Skeletal muscle tissue (tissue), 4 donors: ENCODE results near the gene C11orf24. TPM values are rescaled to one million over a fixed set of nuclear protein-coding genes. Genes with fewer than 3 reads are reported as not detected.
A peak's percentile ranks its signal among the peaks of the same experiment; 100 is the strongest.

Experiments used
- H3K27ac ChIP-seq: one replicate; pipeline ENCODE4 v1.7.0; 2013; ENCODE audit warnings: mild to moderate bottlenecking, low read depth, low read length, inconsistent platforms
- H3K27me3 ChIP-seq, 3 donors: one replicate each; pipeline ENCODE4 v1.7.0; 2013; ENCODE audit warnings: low read length in 3 of 3; ENCODE audit not compliant: control insufficient read depth in 3 of 3, insufficient read depth in 3 of 3
- H3K36me3 ChIP-seq, 3 donors: one replicate each; pipeline ENCODE4 v1.7.0; 2013; ENCODE audit warnings: low read length in 3 of 3; ENCODE audit not compliant: control insufficient read depth in 3 of 3, insufficient read depth in 3 of 3
- H3K4me1 ChIP-seq, 3 donors: one replicate each; pipeline ENCODE4 v1.7.0; 2013; ENCODE audit warnings: low read length in 3 of 3, mild to moderate bottlenecking in 3 of 3; ENCODE audit not compliant: control insufficient read depth in 3 of 3, insufficient read depth in 3 of 3
- H3K4me3 ChIP-seq, 3 donors: one replicate each; pipeline ENCODE4 v1.7.0; 2013; ENCODE audit warnings: low read length in 3 of 3
- H3K9ac ChIP-seq, 3 donors: one replicate each; pipeline ENCODE4 v1.7.0; 2013; ENCODE audit warnings: low read length in 3 of 3, mild to moderate bottlenecking in 3 of 3, moderate library complexity in 2 of 3, low read depth in 1 of 3
- H3K9me3 ChIP-seq, 3 donors: one replicate each; pipeline ENCODE4 v1.7.0; 2013; ENCODE audit warnings: low read length in 3 of 3; ENCODE audit not compliant: control insufficient read depth in 3 of 3
- total RNA-seq: library from RNA; depleted of rRNA; stranded (reverse); fragments of >200 nt; gene quantifications from one replicate; pipeline ENCODE4 v1.2.3, GENCODE V29; 2014
- donor health status: Osteomylitis.

C11orf24 gene
- total RNA-seq, 1 donor from 2014 or later, result 12.0 TPM

DNA sequence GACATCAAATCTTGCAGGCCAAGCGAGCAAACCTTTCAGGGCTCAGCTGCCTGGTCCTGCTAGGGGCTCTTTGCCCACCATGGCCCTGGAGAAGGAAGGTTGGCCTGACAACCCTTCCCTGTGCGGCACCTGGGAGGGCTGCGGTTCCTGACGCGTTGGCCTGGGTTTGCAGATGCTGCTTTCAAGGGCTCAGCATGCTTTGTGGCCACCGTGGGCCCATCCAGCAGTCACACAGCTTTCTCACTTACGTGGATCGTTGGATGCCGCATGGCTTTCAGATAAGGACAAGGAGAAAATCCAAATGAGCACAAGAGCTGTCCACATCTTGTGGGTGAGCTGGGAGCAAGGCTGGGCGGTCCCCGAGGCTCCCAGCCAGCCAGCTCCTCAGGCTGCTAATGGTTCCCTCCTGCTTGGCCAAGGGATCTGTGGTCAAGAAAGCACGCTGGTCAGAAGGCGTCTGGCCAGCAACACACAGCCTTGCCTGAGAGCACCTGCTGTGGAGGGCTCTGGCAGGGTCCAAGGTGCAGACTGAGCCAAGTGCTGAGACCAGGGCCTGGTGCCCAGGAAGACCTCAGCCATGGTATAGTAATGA lies 8.2 kb downstream of the C11orf24 start:
- H3K27me3 ChIP-seq, result no peaks in the 10 kb centered on the region
- H3K9me3 ChIP-seq, result no peaks in the 10 kb centered on the region
- no peak overlapping the region for H3K4me3 ChIP-seq
- peaks cover 71 to 73% (median 72%) of the 10 kb centered on the region in 3 donors for H3K36me3 ChIP-seq
- H3K9ac ChIP-seq, result no peak overlapping the region
- no peak overlapping the region for H3K27ac ChIP-seq
- peaks cover 0 to 15% (median 2%) of the 10 kb centered on the region in 3 donors for H3K4me1 ChIP-seq

DNA sequence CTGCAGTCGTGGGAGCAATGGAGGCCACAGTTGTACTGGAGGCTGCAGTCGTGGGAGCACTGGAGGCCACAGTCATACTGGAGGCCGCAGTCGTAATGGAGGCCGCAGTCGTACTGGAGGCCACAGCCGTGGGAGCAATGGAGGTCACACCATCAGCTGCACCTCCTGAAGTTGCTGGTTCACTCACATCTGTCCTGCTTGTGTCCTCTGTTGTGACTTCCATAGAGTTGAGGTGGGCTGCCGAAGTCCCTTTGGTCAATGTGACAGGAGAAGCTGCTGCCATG lies 9.3 kb downstream of the C11orf24 start:
- Histone ChIP-seq H3K9me3 (no peaks in the 10 kb centered on the region), H3K27ac (no peak overlapping the region), H3K4me3 (no peak overlapping the region), H3K4me1 (peaks cover 6 to 16% (median 6%) of the 10 kb centered on the region in 3 donors), H3K9ac (no peak overlapping the region), H3K27me3 (no peaks in the 10 kb centered on the region), H3K36me3 (peaks cover 64 to 68% (median 66%) of the 10 kb centered on the region in 3 donors)

DNA sequence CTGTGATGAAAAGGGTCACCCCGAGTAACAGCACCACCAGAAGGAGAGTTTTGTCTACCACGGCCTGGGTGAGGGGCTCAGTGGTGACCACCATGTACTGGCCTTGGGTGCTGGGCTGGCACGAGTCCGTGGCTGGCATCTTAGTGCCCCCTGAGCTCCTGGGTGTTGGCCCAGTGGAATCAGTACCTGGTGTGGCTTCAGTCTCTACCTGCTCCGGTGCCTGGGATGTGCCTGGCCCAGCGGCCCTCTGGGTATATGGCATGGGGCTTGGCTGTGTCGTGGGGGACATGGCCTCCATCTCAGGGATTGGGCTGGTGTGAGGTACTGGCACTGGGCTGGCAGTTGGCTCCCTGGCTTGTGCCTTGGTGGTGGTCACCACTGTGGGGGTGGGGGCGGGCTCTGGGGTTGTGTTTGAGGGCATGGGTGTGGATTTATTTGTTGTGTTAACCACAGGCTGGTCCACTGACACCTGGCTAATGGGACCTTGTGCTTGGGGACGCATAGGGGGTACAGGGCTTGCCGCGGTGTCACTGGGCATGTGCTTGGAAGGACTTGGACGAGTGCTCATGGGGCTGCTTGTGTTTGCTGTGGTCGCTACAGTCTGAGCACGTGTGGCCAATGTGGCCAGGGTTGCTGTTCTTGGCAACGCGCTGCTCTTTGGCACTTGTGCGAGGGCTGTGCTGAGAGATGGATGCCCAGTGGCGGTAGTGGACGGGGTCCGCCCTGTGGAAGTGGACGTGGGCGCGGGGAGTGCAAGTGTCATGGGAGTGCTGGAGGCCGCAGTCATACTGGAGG lies 9.8 kb downstream of the C11orf24 start:
- H3K4me3 ChIP-seq, result no peak overlapping the region
- peaks cover 7 to 13% (median 9%) of the 10 kb centered on the region in 3 donors for H3K4me1 ChIP-seq
- peaks cover 58 to 62% (median 60%) of the 10 kb centered on the region in 3 donors for H3K36me3 ChIP-seq

DNA sequence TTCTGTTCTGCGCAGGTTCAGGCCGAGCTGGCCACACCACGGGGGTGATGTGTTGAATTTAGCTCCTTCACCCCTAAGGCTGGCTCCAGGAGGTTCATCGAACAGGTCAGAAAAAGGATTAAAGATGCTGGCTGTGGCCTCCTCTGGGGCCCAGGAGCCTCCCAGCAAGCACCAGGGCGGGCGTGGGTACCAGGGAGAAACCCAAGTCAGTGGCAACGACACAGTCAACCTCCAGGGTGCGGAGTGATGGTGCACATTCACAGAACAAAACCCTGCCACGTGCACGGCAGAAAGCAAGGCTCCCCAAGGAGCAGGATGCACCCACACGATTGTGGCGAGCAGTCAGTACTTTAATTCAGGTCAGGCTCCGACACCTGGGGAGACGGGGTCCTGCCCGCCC lies 10.8 kb downstream of the C11orf24 start:
- Histone ChIP-seq H3K4me3 (no peak overlapping the region), H3K4me1 (peaks cover 7 to 13% (median 9%) of the 10 kb centered on the region in 3 donors), H3K9ac (no peak overlapping the region), H3K36me3 (peaks cover 49 to 53% (median 51%) of the 10 kb centered on the region in 3 donors), H3K27ac (no peak overlapping the region), H3K9me3 (no peaks in the 10 kb centered on the region), H3K27me3 (no peaks in the 10 kb centered on the region)

More for the DNA sequence above, 9.8 kb downstream of the C11orf24 start:
- Histone ChIP-seq H3K27ac (no peak overlapping the region), H3K27me3 (no peaks in the 10 kb centered on the region), H3K9me3 (no peaks in the 10 kb centered on the region), H3K9ac (no peak overlapping the region)

DNA sequence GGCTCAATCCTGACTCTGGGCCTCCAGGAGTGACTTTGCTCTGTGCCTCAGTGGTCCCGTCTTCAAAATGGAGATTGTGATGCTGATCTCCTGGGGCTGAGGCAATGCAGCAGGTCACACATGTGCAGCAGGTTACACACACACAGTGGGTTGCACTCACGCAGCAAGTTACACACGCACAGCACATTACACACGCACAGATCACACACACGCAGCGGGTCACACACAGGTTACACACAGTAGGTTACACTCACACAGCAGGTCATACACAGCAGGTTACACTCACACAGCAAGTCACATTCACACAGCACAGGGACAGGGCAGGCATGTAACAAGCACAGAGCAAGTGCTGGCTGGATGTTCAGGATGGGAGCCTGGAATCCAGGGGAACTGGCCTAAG lies 11.3 kb downstream of the C11orf24 start:
- no peak overlapping the region for H3K9ac ChIP-seq
- no peak overlapping the region for H3K27ac ChIP-seq
- no peaks in the 10 kb centered on the region for H3K27me3 ChIP-seq
- peaks cover 7 to 13% (median 9%) of the 10 kb centered on the region in 3 donors for H3K4me1 ChIP-seq
- peaks cover 44 to 48% (median 46%) of the 10 kb centered on the region in 3 donors for H3K36me3 ChIP-seq
- no peaks in the 10 kb centered on the region for H3K9me3 ChIP-seq
- H3K4me3 ChIP-seq, result no peak overlapping the region

DNA sequence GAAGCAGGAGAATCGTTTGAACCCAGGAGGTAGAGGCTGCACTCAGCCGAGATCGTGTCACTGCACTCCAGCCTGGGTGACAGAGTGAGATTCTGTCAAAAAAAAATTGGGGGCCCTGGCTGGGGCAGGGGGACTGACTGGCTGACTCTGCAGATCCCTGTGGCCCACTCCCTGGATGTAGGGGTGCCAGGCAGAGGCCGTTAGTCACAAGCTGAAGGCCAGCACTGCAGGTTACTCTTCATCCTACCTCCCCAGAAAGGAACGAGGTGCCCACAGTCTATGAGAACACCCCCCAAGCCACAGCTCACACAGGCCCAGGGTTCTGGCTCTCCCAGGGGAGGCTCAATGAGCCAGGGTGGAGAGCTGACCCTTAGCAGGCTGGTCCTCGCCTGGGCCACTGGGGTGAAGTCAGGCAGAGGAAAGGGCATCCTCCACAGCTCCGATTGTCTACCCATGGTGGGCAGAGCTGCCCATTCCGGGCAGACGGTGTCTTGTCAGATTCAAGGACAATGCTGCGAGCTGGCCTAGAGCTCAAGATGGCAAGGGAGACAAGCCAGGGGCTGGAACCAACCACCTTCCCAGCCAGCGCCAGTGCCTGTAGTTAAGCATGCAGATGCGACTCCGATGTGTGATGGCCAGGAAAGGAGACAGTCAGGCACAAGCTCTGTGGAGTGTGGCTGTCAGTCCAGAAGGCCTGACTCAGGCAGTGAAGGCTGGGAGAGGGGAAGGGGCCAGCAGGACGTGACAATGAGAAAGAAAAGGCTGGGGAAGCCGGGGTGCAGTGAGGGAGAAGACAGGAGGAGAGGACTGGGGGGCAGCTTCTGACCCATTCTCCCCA lies 12.4 kb downstream of the C11orf24 start:
- H3K9me3 ChIP-seq, result no peaks in the 10 kb centered on the region
- peak overlapping the region in 1 of 3 donors; percentile 40 for H3K9ac ChIP-seq
- H3K36me3 ChIP-seq, result peaks cover 34 to 39% (median 38%) of the 10 kb centered on the region in 3 donors
- H3K4me3 ChIP-seq, result no peak overlapping the region
- no peak overlapping the region for H3K27ac ChIP-seq
- H3K4me1 ChIP-seq, result peaks cover 7 to 13% (median 9%) of the 10 kb centered on the region in 3 donors
- no peaks in the 10 kb centered on the region for H3K27me3 ChIP-seq

DNA sequence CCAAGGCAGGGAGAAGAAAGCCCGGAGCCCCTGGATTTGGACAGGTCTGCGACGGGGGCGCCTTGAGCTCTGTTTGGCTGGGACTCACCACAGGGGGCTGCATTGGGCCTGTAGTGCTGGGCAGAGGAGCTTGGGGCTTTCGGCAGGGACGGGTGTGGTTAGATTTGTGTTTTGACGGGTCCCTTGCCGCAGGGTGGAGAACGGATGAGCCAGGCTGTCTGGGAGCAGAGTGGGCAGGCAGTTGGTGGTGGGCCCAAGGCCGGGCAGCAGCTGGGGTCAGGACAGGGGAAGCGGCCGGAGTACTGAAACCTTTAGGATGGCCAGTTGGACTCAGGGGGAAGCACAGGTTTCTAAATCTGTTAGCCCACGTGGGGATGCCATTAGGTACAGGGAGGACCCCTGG lies 13.4 kb downstream of the C11orf24 start:
- no peaks in the 10 kb centered on the region for H3K9me3 ChIP-seq
- H3K4me1 ChIP-seq, result peaks cover 7 to 10% (median 7%) of the 10 kb centered on the region in 3 donors
- H3K4me3 ChIP-seq, result no peak overlapping the region
- peaks cover 32% of the 10 kb centered on the region in 3 donors for H3K36me3 ChIP-seq
- H3K9ac ChIP-seq, result no peak overlapping the region
- no peaks in the 10 kb centered on the region for H3K27me3 ChIP-seq
- H3K27ac ChIP-seq, result no peak overlapping the region

DNA sequence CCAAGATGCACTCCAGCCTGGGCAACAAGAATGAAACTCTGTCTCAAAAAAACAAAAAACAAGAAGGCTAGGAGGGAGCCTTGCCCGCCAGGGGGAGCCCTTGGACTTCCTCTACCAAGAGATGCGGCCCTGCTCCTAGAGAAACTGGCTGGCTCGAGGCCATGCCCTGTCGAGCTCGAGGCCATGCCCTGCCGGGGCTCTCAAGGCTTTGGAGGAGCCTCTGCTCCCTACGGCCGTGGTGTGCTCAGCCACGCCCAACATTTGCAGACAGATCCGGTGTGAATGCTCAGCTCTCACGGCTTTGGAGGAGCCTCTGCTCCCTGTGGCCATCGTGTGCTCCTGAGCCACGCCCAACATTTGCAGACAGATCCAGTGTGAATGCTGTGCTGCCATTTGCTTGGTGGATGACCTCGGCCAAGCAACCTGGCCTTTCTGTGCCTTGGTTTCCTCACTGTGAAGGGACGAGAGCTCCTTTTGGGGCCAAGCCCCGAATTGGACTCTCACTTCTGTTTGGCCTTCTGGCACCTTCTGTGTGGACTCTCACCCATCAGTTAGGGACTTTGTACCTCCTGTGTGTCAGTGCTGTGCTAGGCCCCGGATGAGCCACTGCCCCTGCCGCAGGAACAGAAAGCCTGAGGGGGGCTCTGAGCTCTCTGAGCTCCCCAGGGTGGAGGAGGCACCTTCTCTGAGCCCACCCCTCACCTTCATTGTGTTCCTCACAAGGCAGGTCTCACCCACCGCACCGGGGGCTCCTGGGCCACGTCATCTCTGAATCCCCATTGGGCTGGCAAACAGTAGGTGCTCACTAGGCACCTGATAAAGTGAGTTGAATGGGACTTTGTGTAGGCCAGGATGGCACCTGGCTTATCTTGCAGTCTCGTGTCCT lies 14.1 kb downstream of the C11orf24 start:
- no peaks in the 10 kb centered on the region for H3K9me3 ChIP-seq
- H3K27me3 ChIP-seq, result no peaks in the 10 kb centered on the region
- peaks cover 25 to 30% (median 26%) of the 10 kb centered on the region in 3 donors for H3K36me3 ChIP-seq
- no peak overlapping the region for H3K27ac ChIP-seq
- peak overlapping the region; percentile 44 to 70 (median 46) for H3K4me3 ChIP-seq
- peaks cover 6 to 7% (median 7%) of the 10 kb centered on the region in 3 donors for H3K4me1 ChIP-seq
- H3K9ac ChIP-seq, result peak overlapping the region in 2 of 3 donors; percentile 2 to 73

DNA sequence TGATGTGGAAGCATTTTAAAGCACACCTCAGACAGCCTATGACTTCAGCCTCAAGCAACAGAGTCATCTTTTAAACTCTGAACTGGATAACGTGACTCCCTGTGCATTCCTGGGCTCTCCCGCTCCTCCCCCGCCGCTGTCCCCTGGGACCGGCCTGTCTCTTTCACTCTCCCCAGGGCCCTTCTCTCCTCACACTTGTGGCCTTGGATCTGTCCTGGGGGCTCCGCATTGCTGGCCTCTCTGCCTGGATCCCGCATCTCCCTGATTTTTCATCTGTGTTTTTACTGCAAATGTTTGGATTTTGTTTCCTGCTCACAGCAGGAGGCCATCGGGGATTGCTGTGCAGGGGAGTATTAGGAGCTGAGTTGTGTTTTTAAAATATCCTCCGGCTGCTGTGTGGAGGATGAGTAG lies 15.4 kb downstream of the C11orf24 start:
- Histone ChIP-seq H3K27ac (no peak overlapping the region), H3K4me3 (no peak overlapping the region), H3K4me1 (peaks cover 6 to 7% (median 7%) of the 10 kb centered on the region in 3 donors), H3K9me3 (no peaks in the 10 kb centered on the region), H3K36me3 (peaks cover 12 to 16% (median 13%) of the 10 kb centered on the region in 3 donors), H3K27me3 (no peaks in the 10 kb centered on the region), H3K9ac (peak overlapping the region in 1 of 3 donors; percentile 33)
